Neutrophil (primary cell): Measurements from ENCODE around the gene KCNQ5.

ENCODE experiments used
- H3K27ac ChIP-seq: fragments of 200-600 bp; sonication (generic); 2 replicates; pipeline ENCODE4 v1.5.1; 2016; ENCODE audit warnings: mild to moderate bottlenecking, moderate library complexity
- H3K27me3 ChIP-seq: fragments of 200-600 bp; sonication (generic); 2 replicates; pipeline ENCODE4 v1.6.0; 2016; ENCODE audit warnings: mild to moderate bottlenecking
- H3K36me3 ChIP-seq: fragments of 200-600 bp; sonication (generic); 2 replicates; pipeline ENCODE4 v1.5.1; 2017
- H3K4me1 ChIP-seq, 2 experiments: fragments of 200-600 bp in 1 of 2; sonication (generic) in 1 of 2; 1 replicate in 1 of 2; 2 replicates in 1 of 2; pipeline versions ENCODE4 v1.5.1 to v1.6.1; 2013 to 2016; ENCODE audit warnings: low read depth in 1 of 2, low read length in 1 of 2, mild to moderate bottlenecking in 1 of 2, moderate library complexity in 1 of 2; ENCODE audit not compliant: control insufficient read depth in 1 of 2, insufficient read depth in 1 of 2
- H3K4me3 ChIP-seq, 2 experiments: fragments of 200-600 bp in 1 of 2; sonication (generic) in 1 of 2; 1 replicate in 1 of 2; 2 replicates in 1 of 2; pipeline ENCODE4 v1.5.1; 2013 to 2016; ENCODE audit warnings: low read depth in 1 of 2, low read length in 1 of 2, mild to moderate bottlenecking in 1 of 2, moderate library complexity in 1 of 2
- H3K9me3 ChIP-seq: fragments of 200-600 bp; sonication (generic); 2 replicates; pipeline ENCODE4 v1.5.1; 2016
- CTCF ChIP-seq: fragments of 200-600 bp; sonication (generic); IDR thresholded peaks from 2 replicates; pipeline ENCODE4 v1.5.1; 2016; ENCODE audit warnings: antibody characterized with exemption

The KCNQ5 gene

DNA sequence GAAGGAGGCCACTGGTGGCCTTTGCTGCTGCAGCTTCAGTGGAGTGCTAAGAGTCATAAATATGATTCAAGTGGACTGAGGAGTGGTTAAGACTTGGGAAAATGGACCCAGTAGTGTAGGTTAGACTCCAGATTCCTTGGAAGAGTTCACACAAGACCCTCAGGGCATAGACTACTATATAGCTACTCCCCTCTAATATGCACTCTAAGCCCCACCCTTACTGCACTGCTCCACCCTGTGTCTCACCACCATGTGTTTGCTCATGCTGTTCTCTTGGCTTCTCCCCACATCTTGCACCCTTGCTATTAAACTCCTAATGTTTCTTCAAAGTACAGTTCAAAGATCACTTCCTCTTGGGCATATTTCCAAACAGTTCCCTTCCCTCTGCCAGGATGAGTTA, 5.7 kb downstream of the KCNQ5 start:
- no peaks in the 10 kb centered on the region for H3K9me3 ChIP-seq
- no peak overlapping the region for H3K4me3 ChIP-seq
- H3K27me3 ChIP-seq: no peaks in the 10 kb centered on the region
- H3K27ac ChIP-seq: no peak overlapping the region
- no peaks in the 10 kb centered on the region for H3K36me3 ChIP-seq
- H3K4me1 ChIP-seq: peaks cover 10 to 13% of the 10 kb centered on the region in 2 experiments
- no peak for TF ChIP-seq CTCF

DNA sequence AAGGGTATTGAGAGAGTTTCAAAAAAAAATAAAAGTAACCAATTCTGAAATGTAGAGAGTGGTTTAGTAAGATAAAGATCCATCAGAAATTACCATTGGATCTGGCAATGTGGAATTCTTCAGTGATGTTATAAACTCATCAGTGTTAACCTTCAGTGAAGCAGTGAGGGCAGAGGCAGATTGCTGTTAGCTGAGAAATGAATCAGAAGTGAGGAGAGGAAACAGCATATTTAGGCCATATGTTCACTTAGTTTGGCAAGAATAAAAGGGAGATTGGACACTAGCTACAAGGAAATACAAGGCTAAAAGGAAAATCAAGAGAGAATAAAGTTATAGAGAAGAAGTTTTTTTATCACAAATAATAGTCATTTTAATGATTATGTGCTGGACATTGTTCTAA, 9.6 kb downstream of the KCNQ5 start:
- no peak for TF ChIP-seq CTCF
- Histone ChIP-seq H3K27ac (no peak overlapping the region), H3K4me1 (no peaks in the 10 kb centered on the region), H3K36me3 (no peaks in the 10 kb centered on the region), H3K9me3 (no peaks in the 10 kb centered on the region), H3K4me3 (no peak overlapping the region), H3K27me3 (no peaks in the 10 kb centered on the region)

GRCh38 chr6:72635636-72636035, 13.8 kb downstream of the KCNQ5 start:
- Histone ChIP-seq H3K4me1 (no peaks in the 10 kb centered on the region), H3K27ac (no peak overlapping the region), H3K27me3 (no peaks in the 10 kb centered on the region), H3K4me3 (no peak overlapping the region), H3K36me3 (no peaks in the 10 kb centered on the region), H3K9me3 (no peaks in the 10 kb centered on the region)
- no peak for TF ChIP-seq CTCF

- H3K27me3 ChIP-seq: no peaks in the 10 kb centered on the region
- no peak overlapping the region for H3K4me3 ChIP-seq
- no peaks in the 10 kb centered on the region for H3K9me3 ChIP-seq
- no peak overlapping the region for H3K27ac ChIP-seq
- no peaks in the 10 kb centered on the region for H3K4me1 ChIP-seq
- TF ChIP-seq CTCF: no peak
- H3K36me3 ChIP-seq: no peaks in the 10 kb centered on the region
These were observed 14.4 kb downstream of the KCNQ5 start for GRCh38 chr6:72636215-72636614.

- no peak for TF ChIP-seq CTCF
- no peaks in the 10 kb centered on the region for H3K9me3 ChIP-seq
- H3K4me1 ChIP-seq: no peaks in the 10 kb centered on the region
- no peak overlapping the region for H3K27ac ChIP-seq
- H3K4me3 ChIP-seq: no peak overlapping the region
- H3K36me3 ChIP-seq: no peaks in the 10 kb centered on the region
- no peaks in the 10 kb centered on the region for H3K27me3 ChIP-seq
These were observed 14.9 kb downstream of the KCNQ5 start for GRCh38 chr6:72636786-72637185.
